ENCODE results near the gene PIP4K2A. TPM values are rescaled to one million over a fixed set of nuclear protein-coding genes. Genes with fewer than 3 reads are reported as not detected.

Gene PIP4K2A
- total and polyA plus RNA-seq, 9 donors: 4.3 to 85.6 (median 18.4) TPM

DNA sequence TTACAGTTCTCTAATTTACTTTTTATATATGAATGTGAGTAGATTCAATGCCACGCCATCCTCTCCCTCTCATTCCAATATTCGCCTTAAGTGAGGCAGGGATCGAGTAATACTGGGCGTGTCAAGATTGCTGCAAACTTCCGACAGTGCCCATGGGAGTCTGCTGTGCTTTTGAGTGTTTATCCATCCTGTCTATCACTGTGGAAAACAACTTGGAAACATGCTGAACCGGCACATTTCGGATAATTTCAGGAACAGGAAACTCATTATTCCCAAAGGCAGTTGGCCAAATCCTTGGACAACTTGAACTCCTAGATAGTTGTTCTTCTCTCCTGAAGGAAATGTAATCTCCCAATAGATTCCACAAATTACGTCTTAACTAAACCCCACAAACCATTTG is 28.5 kb downstream of the PIP4K2A start:
- TF ChIP-seq EP300 (IDR thresholded peaks at IDR 0.05) (no peak), POLR2A (IDR thresholded peaks at IDR 0.05) (no peak)
- TF ChIP-seq, protein P1, sequence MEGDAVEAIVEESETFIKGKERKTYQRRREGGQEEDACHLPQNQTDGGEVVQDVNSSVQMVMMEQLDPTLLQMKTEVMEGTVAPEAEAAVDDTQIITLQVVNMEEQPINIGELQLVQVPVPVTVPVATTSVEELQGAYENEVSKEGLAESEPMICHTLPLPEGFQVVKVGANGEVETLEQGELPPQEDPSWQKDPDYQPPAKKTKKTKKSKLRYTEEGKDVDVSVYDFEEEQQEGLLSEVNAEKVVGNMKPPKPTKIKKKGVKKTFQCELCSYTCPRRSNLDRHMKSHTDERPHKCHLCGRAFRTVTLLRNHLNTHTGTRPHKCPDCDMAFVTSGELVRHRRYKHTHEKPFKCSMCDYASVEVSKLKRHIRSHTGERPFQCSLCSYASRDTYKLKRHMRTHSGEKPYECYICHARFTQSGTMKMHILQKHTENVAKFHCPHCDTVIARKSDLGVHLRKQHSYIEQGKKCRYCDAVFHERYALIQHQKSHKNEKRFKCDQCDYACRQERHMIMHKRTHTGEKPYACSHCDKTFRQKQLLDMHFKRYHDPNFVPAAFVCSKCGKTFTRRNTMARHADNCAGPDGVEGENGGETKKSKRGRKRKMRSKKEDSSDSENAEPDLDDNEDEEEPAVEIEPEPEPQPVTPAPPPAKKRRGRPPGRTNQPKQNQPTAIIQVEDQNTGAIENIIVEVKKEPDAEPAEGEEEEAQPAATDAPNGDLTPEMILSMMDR (IDR thresholded peaks at IDR 0.05): no peak
- H3K9me3 ChIP-seq: no peaks in the 10 kb centered on the region
- 70 to 77% (median 73%) methylated on average over 8 of the region's 8 CpGs for WGBS, 3 donors
- intact Hi-C loops (cut with DNase I): no loop called here
- peaks cover 9% of the 10 kb centered on the region for H3K4me1 ChIP-seq (ENCODE audit: insufficient read depth)
- no peaks in the 10 kb centered on the region for H3K36me3 ChIP-seq
- no peak overlapping the region for H3K27ac ChIP-seq
- H3K27me3 ChIP-seq: no peaks in the 10 kb centered on the region
- DNase-seq: no peak
- H3K4me3 ChIP-seq: no peak overlapping the region

DNA sequence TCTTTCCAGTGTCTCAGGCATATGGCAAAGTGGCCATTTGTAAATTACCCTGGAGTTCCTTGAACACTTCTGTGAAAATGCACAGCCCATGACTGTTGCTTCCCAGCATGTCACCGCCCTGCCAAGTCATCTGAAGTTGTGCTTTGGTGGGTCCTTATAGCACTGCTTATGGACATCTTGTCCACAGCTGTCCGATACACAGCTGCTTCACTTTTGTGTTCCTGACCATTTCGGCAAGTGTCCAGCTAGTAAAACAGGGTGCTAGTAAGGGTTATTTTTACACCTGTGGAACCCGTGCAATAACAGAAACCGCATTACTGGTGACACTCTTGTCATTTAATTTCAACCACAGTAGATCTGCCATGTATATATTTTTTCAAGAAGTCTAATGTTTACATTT is 29.7 kb downstream of the PIP4K2A start:
- Histone ChIP-seq H3K27ac (no peak overlapping the region), H3K27me3 (no peaks in the 10 kb centered on the region), H3K4me3 (no peak overlapping the region), H3K36me3 (no peaks in the 10 kb centered on the region), H3K9me3 (no peaks in the 10 kb centered on the region), H3K4me1 (ENCODE audit: insufficient read depth) (peaks cover 6% of the 10 kb centered on the region)
- DNase-seq: no peak
- intact Hi-C loops (cut with DNase I): no loop called here
- TF ChIP-seq EP300 (IDR thresholded peaks at IDR 0.05): no peak
- TF ChIP-seq, protein P1 (IDR thresholded peaks at IDR 0.05): no peak
- TF ChIP-seq POLR2A (IDR thresholded peaks at IDR 0.05): no peak
- WGBS, 3 donors: 93 to 96% (median 94%) methylated on average over 5 of the region's 5 CpGs

DNA sequence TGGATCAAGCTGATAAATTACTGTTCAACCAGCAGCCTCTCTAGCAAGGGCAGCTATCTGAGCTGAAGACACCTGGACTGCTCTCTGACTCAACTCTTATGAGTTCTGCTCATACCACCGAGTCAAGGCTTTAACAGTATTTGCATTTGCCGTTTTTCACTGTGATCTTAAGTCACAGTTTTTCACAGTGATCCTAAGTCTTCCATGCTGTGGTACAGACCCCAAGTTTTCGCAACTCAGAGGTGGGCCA is 31.3 kb downstream of the PIP4K2A start:
- Histone ChIP-seq H3K4me3 (no peak overlapping the region), H3K36me3 (no peaks in the 10 kb centered on the region), H3K27ac (no peak overlapping the region), H3K27me3 (no peaks in the 10 kb centered on the region), H3K9me3 (no peaks in the 10 kb centered on the region), H3K4me1 (ENCODE audit: insufficient read depth) (peaks cover 6% of the 10 kb centered on the region)
- 82 to 92% (median 89%) methylated on average over 3 of the region's 3 CpGs for WGBS, 3 donors
- intact Hi-C loops (cut with DNase I): no loop called here
- no peak for DNase-seq
- TF ChIP-seq POLR2A (IDR thresholded peaks at IDR 0.05): no peak
- no peak for TF ChIP-seq EP300 (IDR thresholded peaks at IDR 0.05)
- TF ChIP-seq, protein P1 (IDR thresholded peaks at IDR 0.05): no peak

DNA sequence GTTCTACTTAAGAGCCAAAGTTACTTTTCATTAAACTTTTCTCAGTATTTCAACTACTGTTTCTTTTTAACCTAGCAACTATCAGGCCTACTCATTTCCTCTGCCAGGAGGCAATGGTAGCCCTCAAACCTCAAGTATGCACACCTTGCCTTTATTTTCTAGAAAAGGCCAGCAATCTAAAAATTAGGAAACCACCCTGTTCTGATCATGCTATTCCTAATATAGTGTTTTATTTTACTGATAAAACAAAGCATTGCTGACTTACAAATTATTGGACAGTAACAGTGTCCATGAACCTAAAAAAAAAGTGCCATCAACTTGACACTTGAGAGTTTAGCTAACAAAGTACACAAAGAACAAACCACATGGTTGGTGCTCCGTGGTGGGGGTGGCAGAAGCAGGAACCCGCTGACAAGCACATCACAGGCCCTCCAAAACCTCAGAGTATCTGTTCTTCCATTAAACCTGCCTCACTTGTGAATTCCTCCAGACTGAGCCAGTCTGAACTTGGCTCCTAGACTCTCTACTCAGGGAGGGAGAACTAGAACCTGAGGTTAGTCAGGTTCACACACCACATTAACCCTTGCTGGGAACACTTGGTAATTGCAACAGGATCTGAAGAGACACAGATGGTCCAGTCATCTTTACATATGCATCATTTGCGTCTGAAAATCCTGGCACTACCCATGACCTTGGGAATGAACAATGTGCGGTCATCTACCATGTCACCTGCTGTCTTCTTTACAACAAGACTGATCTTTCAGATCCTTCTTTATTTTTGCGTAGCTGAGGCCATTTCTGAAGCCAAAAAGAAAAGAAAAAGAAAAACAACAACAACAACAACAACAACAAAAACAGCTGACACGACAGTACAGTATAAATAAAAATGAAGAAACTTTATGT is 31.9 kb downstream of the PIP4K2A start:
- Histone ChIP-seq H3K4me1 (ENCODE audit: insufficient read depth) (peaks cover 6% of the 10 kb centered on the region), H3K27ac (no peak overlapping the region), H3K27me3 (no peaks in the 10 kb centered on the region), H3K36me3 (no peaks in the 10 kb centered on the region), H3K9me3 (no peaks in the 10 kb centered on the region), H3K4me3 (no peak overlapping the region)
- DNase-seq: no peak
- WGBS, 3 donors: 81 to 83% (median 83%) methylated on average over 6 of the region's 6 CpGs
- TF ChIP-seq EP300 (IDR thresholded peaks at IDR 0.05) (no peak), POLR2A (IDR thresholded peaks at IDR 0.05) (no peak)
- TF ChIP-seq, protein P1 (IDR thresholded peaks at IDR 0.05): no peak
- intact Hi-C loops (cut with DNase I): no loop called here
